IMR-90 (cell line): ENCODE data around the gene RNU6-7. TPM values are rescaled to one million over a fixed set of nuclear protein-coding genes. Genes with fewer than 3 reads are reported as not detected.

ENCODE experiments used
- ATAC-seq: fragments of 200-7000 bp; cut with Tn5 transposase; 2 replicates; pipeline ENCODE4 v1.9.1; 2020; ENCODE audit warnings: low read depth, mild to moderate bottlenecking, moderate library complexity
- BruUV-seq: library from RNA; stranded (reverse); fragments of 400-500 nt; replicated peaks from 2 replicates; lab custom pipeline; 2021; lab: Mats Ljungman, UMichigan
- CTCF ChIA-PET: fragments of 300-600 bp; formaldehyde crosslinking; extraction: SDS; loops from one replicate; lab custom pipeline; 2021; ENCODE audit warnings: antibody characterized with exemption; lab: Yijun Ruan, JAX
- POLR2A ChIA-PET: fragments of 300-600 bp; sonication (Branson Sonifier 250); formaldehyde crosslinking; loops from one replicate; lab custom pipeline; 2022; ENCODE audit warnings: antibody characterized with exemption; ENCODE audit not compliant: unreplicated experiment; lab: Charles Lee
- DNase-seq: peaks from one replicate; pipeline ENCODE4 v3.0.0; 2013
- H2AFZ ChIP-seq: replicated peaks from 2 replicates; pipeline ENCODE3; 2013; ENCODE audit warnings: low read length, mild to moderate bottlenecking; ENCODE audit not compliant: poor library complexity
- H2AK5ac ChIP-seq: 2 replicates; pipeline ENCODE4 v1.6.1; 2013; ENCODE audit warnings: low read depth, low read length, inconsistent platforms
- H2AK9ac ChIP-seq: replicated peaks from 2 replicates; pipeline ENCODE3; 2013; ENCODE audit warnings: mild to moderate bottlenecking, low read depth, low read length, moderate library complexity; ENCODE audit not compliant: poor library complexity
- H2BK120ac ChIP-seq: 2 replicates; pipeline ENCODE4 v1.6.1; 2013; ENCODE audit warnings: low read depth, low read length, inconsistent platforms
- H2BK15ac ChIP-seq: 3 replicates; pipeline ENCODE4 v1.6.1; 2013; ENCODE audit warnings: low read depth, low read length, inconsistent platforms
- H2BK20ac ChIP-seq: 2 replicates; pipeline ENCODE4 v1.6.1; 2013; ENCODE audit warnings: low read depth, mild to moderate bottlenecking, inconsistent platforms, low read length, moderate library complexity
- H2BK5ac ChIP-seq: 2 replicates; pipeline ENCODE4 v1.6.1; 2013; ENCODE audit warnings: mild to moderate bottlenecking, low read depth, low read length, inconsistent platforms; ENCODE audit not compliant: poor library complexity, severe bottlenecking
- H3K14ac ChIP-seq: replicated peaks from 2 replicates; pipeline ENCODE4 v1.6.1; 2013; ENCODE audit warnings: low read depth, low read length, inconsistent platforms
- H3K18ac ChIP-seq: 2 replicates; pipeline ENCODE4 v1.6.1; 2013; ENCODE audit warnings: low read depth, low read length, control low read depth
- H3K23ac ChIP-seq: 2 replicates; pipeline ENCODE4 v1.6.1; 2013; ENCODE audit warnings: low read depth, low read length, inconsistent platforms
- H3K27ac ChIP-seq: 2 replicates; pipeline ENCODE4 v1.5.1; 2013; ENCODE audit warnings: mild to moderate bottlenecking, control low read depth, low read length; ENCODE audit not compliant: insufficient read depth
- H3K27me3 ChIP-seq: 2 replicates; pipeline ENCODE4 v1.6.1; 2013; ENCODE audit warnings: low read length; ENCODE audit not compliant: control insufficient read depth, insufficient read depth
- H3K36me3 ChIP-seq: 2 replicates; pipeline ENCODE4 v1.6.1; 2013; ENCODE audit warnings: low read length, mixed read lengths; ENCODE audit not compliant: control insufficient read depth, insufficient read depth
- H3K4ac ChIP-seq: 2 replicates; pipeline ENCODE4 v1.6.1; 2013; ENCODE audit warnings: low read depth, low read length, inconsistent platforms
- H3K4me1 ChIP-seq: 2 replicates; pipeline ENCODE4 v1.6.1; 2013; ENCODE audit warnings: low read length, mixed read lengths; ENCODE audit not compliant: control insufficient read depth, insufficient read depth
- H3K4me2 ChIP-seq: 2 replicates; pipeline ENCODE4 v1.6.1; 2013; ENCODE audit warnings: low read depth, mild to moderate bottlenecking, control low read depth, low read length, moderate library complexity
- H3K4me3 ChIP-seq: 2 replicates; pipeline ENCODE4 v1.5.1; 2013; ENCODE audit warnings: low read depth, mild to moderate bottlenecking, control low read depth, low read length, moderate library complexity; ENCODE audit not compliant: insufficient read depth
- H3K56ac ChIP-seq: 2 replicates; pipeline ENCODE4 v1.6.1; 2013; ENCODE audit warnings: low read length, inconsistent platforms; ENCODE audit not compliant: insufficient read depth; ENCODE audit errors: extremely low read depth
- H3K79me1 ChIP-seq, 2 experiments: 2 replicates each; pipeline ENCODE4 v1.6.1; 2013; ENCODE audit warnings: low read length in 2 of 2, inconsistent platforms in 1 of 2, low read depth in 1 of 2
- H3K9ac ChIP-seq: 2 replicates; pipeline ENCODE4 v1.6.1; 2013; ENCODE audit warnings: low read depth, low read length, control low read depth
- H3K9me1 ChIP-seq: 2 replicates; pipeline ENCODE4 v1.6.1; 2013; ENCODE audit warnings: low read length, inconsistent platforms; ENCODE audit not compliant: insufficient read depth
- H3K9me3 ChIP-seq: 2 replicates; pipeline ENCODE4 v1.6.1; 2013; ENCODE audit warnings: low read length; ENCODE audit not compliant: control insufficient read depth, insufficient read depth
- H4K20me1 ChIP-seq: 2 replicates; pipeline ENCODE4 v1.6.1; 2013; ENCODE audit warnings: low read length, inconsistent platforms; ENCODE audit not compliant: insufficient read depth
- H4K5ac ChIP-seq: 2 replicates; pipeline ENCODE4 v1.6.1; 2013; ENCODE audit warnings: mild to moderate bottlenecking, low read depth, low read length, control low read depth
- H4K8ac ChIP-seq, 2 experiments: 2 replicates each; pipeline ENCODE4 v1.6.1; 2013; ENCODE audit warnings: low read depth in 2 of 2, low read length in 2 of 2, control low read depth in 1 of 2, inconsistent platforms in 1 of 2
- H4K91ac ChIP-seq: 2 replicates; pipeline ENCODE4 v1.6.1; 2013; ENCODE audit warnings: low read depth, low read length, inconsistent platforms; ENCODE audit not compliant: insufficient read depth
- CEBPB ChIP-seq: IDR thresholded peaks from 2 replicates; pipeline ENCODE4 v1.6.1; 2012; ENCODE audit warnings: low read depth, low read length, improper control_type of control experiment
- CHD1 ChIP-seq: IDR thresholded peaks from 2 replicates; pipeline ENCODE4 v1.6.1; 2012; ENCODE audit warnings: low read depth, low read length, improper control_type of control experiment
- CTCF ChIP-seq: conservative IDR thresholded peaks from 2 replicates; pipeline ENCODE4 v1.5.1; 2012; ENCODE audit warnings: mild to moderate bottlenecking, low read depth, low read length, improper control_type of control experiment
- ELK1 ChIP-seq: fragments of 150-350 bp; IDR thresholded peaks from 2 replicates; pipeline ENCODE4 v1.6.1; 2016; ENCODE audit warnings: low read depth, mild to moderate bottlenecking, low read length, moderate library complexity, borderline replicate concordance
- FOS ChIP-seq: fragments of 150-350 bp; IDR thresholded peaks from 2 replicates; pipeline ENCODE4 v1.6.1; 2016; ENCODE audit warnings: low read depth, low read length
- MAFK ChIP-seq: IDR thresholded peaks from 2 replicates; pipeline ENCODE4 v1.6.1; 2012; ENCODE audit warnings: low read depth, low read length, improper control_type of control experiment
- MAZ ChIP-seq: IDR thresholded peaks from 2 replicates; pipeline ENCODE4 v1.6.1; 2012; ENCODE audit warnings: low read depth, mild to moderate bottlenecking, low read length, improper control_type of control experiment, moderate library complexity, borderline replicate concordance
- MXI1 ChIP-seq: IDR thresholded peaks from 2 replicates; pipeline ENCODE4 v1.6.1; 2012; ENCODE audit warnings: low read depth, mild to moderate bottlenecking, low read length, moderate library complexity, borderline replicate concordance
- NFE2L2 ChIP-seq: fragments of 150-350 bp; IDR thresholded peaks from 2 replicates; pipeline ENCODE4 v1.6.1; 2016; ENCODE audit warnings: low read depth, mild to moderate bottlenecking, low read length
- POLR2A ChIP-seq: IDR thresholded peaks from 2 replicates; pipeline ENCODE4 v1.6.1; 2012; ENCODE audit warnings: mild to moderate bottlenecking, low read depth, low read length
- RAD21 ChIP-seq: IDR thresholded peaks from 2 replicates; pipeline ENCODE4 v1.6.1; 2012; ENCODE audit warnings: low read length, improper control_type of control experiment
- RCOR1 ChIP-seq: IDR thresholded peaks from 2 replicates; pipeline ENCODE4 v1.6.1; 2012; ENCODE audit warnings: mild to moderate bottlenecking, low read length, improper control_type of control experiment; ENCODE audit not compliant: insufficient replicate concordance
- RFX5 ChIP-seq: IDR thresholded peaks from 2 replicates; pipeline ENCODE4 v1.8.0; 2012; ENCODE audit warnings: low read depth, mild to moderate bottlenecking, low read length, moderate library complexity
- SMC3 ChIP-seq: fragments of 150-350 bp; IDR thresholded peaks from 2 replicates; pipeline ENCODE4 v1.6.1; 2016; ENCODE audit warnings: low read depth, mild to moderate bottlenecking, antibody characterized with exemption, low read length, moderate library complexity
- USF2 ChIP-seq: fragments of 150-350 bp; IDR thresholded peaks from 2 replicates; pipeline ENCODE4 v1.6.1; 2017; ENCODE audit warnings: mild to moderate bottlenecking, antibody characterized with exemption, low read length, low read depth
- dilution Hi-C: fragments of 300-500 bp; cut with HindIII; formaldehyde crosslinking; loops from one replicate; pipeline ENCODE4 v1.14.3; 2018; ENCODE audit warnings: low sequenced_read_pairs; ENCODE audit not compliant: unreplicated experiment
- in situ Hi-C: fragments of 300-500 bp; cut with MboI; formaldehyde crosslinking; loops from 3 replicates; pipeline ENCODE4 v1.14.3; 2019; ENCODE audit warnings: low sequenced_read_pairs, inconsistent platforms, mixed read lengths
- intact Hi-C: fragments of 100-400 bp; cut with micrococcal nuclease; formaldehyde crosslinking; loops from 2 replicates; pipeline ENCODE4 v1.10.0; 2022
- polyA plus RNA-seq, 3 experiments: library from polyadenylated mRNA; depleted of rRNA; stranded (reverse); fragments of >200 nt; gene quantifications; 2 replicates each; pipeline ENCODE4 v1.2.3, GENCODE V29; 2012; ENCODE audit warnings: low replicate concordance in 1 of 3
- total RNA-seq: library from RNA; depleted of rRNA; stranded (reverse); fragments of >200 nt; gene quantifications from 2 replicates; pipeline ENCODE4 v1.2.3, GENCODE V29; 2012

RNU6-7 gene
- total and polyA plus RNA-seq, 2 of the 4 experiments (the other 2 are of a cell fraction) = not detected

- H4K8ac ChIP-seq = no peak overlapping the region
- no peaks in the 10 kb centered on the region for H3K9me1 ChIP-seq
- H3K27me3 ChIP-seq = no peaks in the 10 kb centered on the region; the same call in 1 of the 2 replicates
- no peaks in the 10 kb centered on the region for H3K9me3 ChIP-seq
- H2AFZ ChIP-seq = peak overlapping the region; percentile 52
- no peaks in the 10 kb centered on the region for H3K79me1 ChIP-seq
- no peak overlapping the region for H3K56ac ChIP-seq
- CTCF ChIA-PET = no interaction called here
- no peak overlapping the region for H2BK120ac ChIP-seq
- H3K4me3 ChIP-seq = no peak overlapping the region
- H3K18ac ChIP-seq = no peak overlapping the region
- no peak overlapping the region for H4K5ac ChIP-seq
- in situ Hi-C loops = no loop called here
- H2BK15ac ChIP-seq = no peak overlapping the region
- no peak overlapping the region for H3K4me2 ChIP-seq
- no peak for DNase-seq
- intact Hi-C loops = no loop called here
- BruUV-seq = no TSS peak
- H2BK20ac ChIP-seq = no peak overlapping the region
- no peak overlapping the region for H3K27ac ChIP-seq
- H4K91ac ChIP-seq = no peak overlapping the region
- no peaks in the 10 kb centered on the region for H4K20me1 ChIP-seq
- H3K4ac ChIP-seq = no peak overlapping the region
- TF ChIP-seq CHD1 (no peak), POLR2A (no peak), MXI1 (no peak), ELK1 (no peak), RCOR1 (no peak), RAD21 (no peak), CTCF (no peak), NFE2L2 (no peak), FOS (no peak), RFX5 (no peak), MAZ (no peak), USF2 (no peak), SMC3 (no peak), CEBPB (no peak), MAFK (no peak)
- no peak overlapping the region for H3K23ac ChIP-seq
- dilution Hi-C loops = no loop called here
- H2BK5ac ChIP-seq = no peak overlapping the region
- H3K4me1 ChIP-seq = no peaks in the 10 kb centered on the region
- no peak overlapping the region for H2AK9ac ChIP-seq
- no peak for ATAC-seq
- no peak overlapping the region for H2AK5ac ChIP-seq
- no peak overlapping the region for H3K14ac ChIP-seq
- H3K9ac ChIP-seq = no peak overlapping the region
- H3K36me3 ChIP-seq = no peaks in the 10 kb centered on the region
- POLR2A ChIA-PET = no interaction called here
These were observed 15.6 kb upstream of the RNU6-7 start for GRCh38 chr14:32186248-32186647.
